A549 (cell line): ENCODE measurements around the gene MAGI1. TPM values are rescaled to one million over a fixed set of nuclear protein-coding genes. Genes with fewer than 3 reads are reported as not detected.
A peak's percentile ranks its signal among the peaks of the same experiment; 100 is the strongest.

ENCODE experiments used
- ATAC-seq, 2 experiments: fragments of 200-7000 bp in 1 of 2; fragments of >200 bp in 1 of 2; cut with Nextera tagmentation in 1 of 2; cut with Tn5 transposase in 1 of 2; 3 replicates each; pipeline versions ENCODE4 v1.8.0 to v1.9.1; 2018 to 2020; ENCODE audit warnings: mild to moderate bottlenecking in 1 of 2, moderate library complexity in 1 of 2
- CTCF ChIA-PET: fragments of 300-600 bp; sonication (Branson Sonifier 250); formaldehyde crosslinking; extraction: SDS; loops from one replicate; lab custom pipeline; 2021; ENCODE audit warnings: antibody characterized with exemption, inconsistent platforms; lab: Yijun Ruan, JAX
- POLR2A ChIA-PET: fragments of 350-600 bp; formaldehyde crosslinking; extraction: SDS; loops from one replicate; lab custom pipeline; 2021; ENCODE audit warnings: antibody characterized with exemption, inconsistent platforms; lab: Yijun Ruan, JAX
- DNase-seq, 2 experiments: peaks; one replicate each; pipeline versions ENCODE4 v3.0.0 to v3.0.0-alpha.2; 2011 to 2016; ENCODE audit warnings: low read depth in 1 of 2, low spot score in 1 of 2
- FAIRE-seq: peaks from 2 replicates; lab custom pipeline; 2011; peaks lifted over from hg19 to GRCh38; lab: Jason Lieb, UNC
- H3K27ac ChIP-seq, 2 experiments: fragments of >200 bp; sonication (Bioruptor Twin); formaldehyde crosslinking; 3 replicates each; pipeline ENCODE4 v1.5.1; 2016 to 2017
- H3K4me1 ChIP-seq: fragments of >200 bp; sonication (Bioruptor Twin); formaldehyde crosslinking; 3 replicates; pipeline ENCODE4 v1.6.1; 2016
- H3K4me2 ChIP-seq: fragments of >200 bp; sonication (Bioruptor Twin); formaldehyde crosslinking; 3 replicates; pipeline ENCODE4 v1.6.1; 2016
- H3K4me3 ChIP-seq: fragments of >200 bp; sonication (Bioruptor Twin); formaldehyde crosslinking; 3 replicates; pipeline ENCODE4 v1.5.1; 2016
- H3K9me3 ChIP-seq: fragments of >200 bp; sonication (Bioruptor Twin); formaldehyde crosslinking; 3 replicates; pipeline ENCODE4 v1.6.1; 2016
- BHLHE40 ChIP-seq: IDR thresholded peaks from 2 replicates; pipeline ENCODE4 v1.6.1; 2012; ENCODE audit warnings: low read depth, low read length, inconsistent platforms
- CEBPB ChIP-seq, 2 experiments: fragments of >200 bp in 1 of 2; sonication (Bioruptor Twin) in 1 of 2; formaldehyde crosslinking in 1 of 2; IDR thresholded peaks; 2 replicates each; pipeline ENCODE4 v1.6.1; 2012 to 2016
- CHD2 ChIP-seq: fragments of 150-350 bp; IDR thresholded peaks from 2 replicates; pipeline ENCODE4 v1.6.1; 2014; ENCODE audit warnings: low read length; ENCODE audit not compliant: partially characterized antibody
- ESRRA ChIP-seq: fragments of 150-350 bp; IDR thresholded peaks from 2 replicates; pipeline ENCODE4 v1.6.1; 2014; ENCODE audit warnings: mild to moderate bottlenecking, low read length, borderline replicate concordance
- HOXA7 ChIP-seq: fragments of 250-450 bp; sonication (Bioruptor Pico); IDR thresholded peaks from 2 replicates; pipeline ENCODE4 v1.5.0; 2020; ENCODE audit warnings: mild to moderate bottlenecking, moderate library complexity
- JUN ChIP-seq, 2 experiments: fragments of >200 bp; sonication (Bioruptor Twin); formaldehyde crosslinking; IDR thresholded peaks; 2 replicates in 1 of 2; 3 replicates in 1 of 2; pipeline ENCODE4 v1.6.1; 2016 to 2017
- KDM1A ChIP-seq: fragments of 200-600 bp; sonication (generic); IDR thresholded peaks from 2 replicates; pipeline ENCODE4 v1.6.1; 2016; ENCODE audit warnings: low read depth, mild to moderate bottlenecking
- NPAS2 ChIP-seq: fragments of 250-450 bp; sonication (Bioruptor Pico); IDR thresholded peaks from 2 replicates; pipeline ENCODE4 v1.8.0; 2022; ENCODE audit warnings: mild to moderate bottlenecking, moderate library complexity, borderline replicate concordance
- NR3C1 ChIP-seq: fragments of >200 bp; sonication (Bioruptor Twin); formaldehyde crosslinking; IDR thresholded peaks from 3 replicates; pipeline ENCODE4 v1.6.1; 2017
- PHF8 ChIP-seq: fragments of 200-600 bp; sonication (generic); IDR thresholded peaks from 2 replicates; pipeline ENCODE4 v1.6.1; 2016; ENCODE audit warnings: low read depth, mild to moderate bottlenecking, antibody characterized with exemption, moderate library complexity, borderline replicate concordance
- RAD21 ChIP-seq, 2 experiments: fragments of >200 bp in 1 of 2; sonication (Bioruptor Twin) in 1 of 2; formaldehyde crosslinking in 1 of 2; IDR thresholded peaks in 1 of 2; conservative IDR thresholded peaks in 1 of 2; 2 replicates in 1 of 2; 3 replicates in 1 of 2; pipeline ENCODE4 v1.6.1; 2012 to 2018; ENCODE audit warnings: inconsistent platforms in 1 of 2
- RCOR1 ChIP-seq: fragments of 150-350 bp; IDR thresholded peaks from 2 replicates; pipeline ENCODE4 v1.6.1; 2014; ENCODE audit warnings: antibody characterized with exemption, low read length, low read depth
- RNF2 ChIP-seq: fragments of 200-600 bp; sonication (generic); IDR thresholded peaks from 2 replicates; pipeline ENCODE4 v1.6.1; 2016; ENCODE audit warnings: low read depth, mild to moderate bottlenecking, antibody characterized with exemption, moderate library complexity, borderline replicate concordance
- SMC3 ChIP-seq: fragments of >200 bp; sonication (Bioruptor Twin); formaldehyde crosslinking; IDR thresholded peaks from 3 replicates; pipeline ENCODE4 v1.6.1; 2018; ENCODE audit warnings: inconsistent platforms
- ZSCAN20 ChIP-seq: fragments of 250-450 bp; sonication (Bioruptor Pico); IDR thresholded peaks from 2 replicates; pipeline ENCODE4 v1.8.0; 2022; ENCODE audit warnings: mild to moderate bottlenecking, moderate library complexity
- WGBS: methylation state at CpG from one replicate; pipeline ENCODE4 v1.1.6; 2017; ENCODE audit errors: missing lambda C conversion rate; 5-methylcytosine and 5-hydroxymethylcytosine counted together
- polyA plus RNA-seq, 4 experiments: library from polyadenylated mRNA; depleted of rRNA in 3 of 4; stranded (reverse); fragments of >200 nt; fragmentation: RNase III in 1 of 4; extraction: RNeasy Plus Mini Kit Qiagen cat#74134 plus additional on column Dnase treatment in 1 of 4; gene quantifications; 2 replicates in 3 of 4; 3 replicates in 1 of 4; pipeline ENCODE4 v1.2.3, GENCODE V29; 2011 to 2017
- TF ChIP-seq, protein P1 (sequence below): IDR thresholded peaks from 2 replicates; pipeline ENCODE4 v1.6.1; 2012
- TF ChIP-seq, protein P2 (sequence below): fragments of 250-450 bp; sonication (Bioruptor Pico); IDR thresholded peaks from 2 replicates; pipeline ENCODE4 v1.5.0; 2020; ENCODE audit warnings: low read depth, mild to moderate bottlenecking, moderate library complexity
- TF ChIP-seq, protein P3 (sequence below): IDR thresholded peaks from 2 replicates; pipeline ENCODE4 v1.6.1; 2012
- TF ChIP-seq, protein P4 (sequence below): fragments of >200 bp; sonication (Bioruptor Twin); formaldehyde crosslinking; IDR thresholded peaks from 3 replicates; pipeline ENCODE4 v1.5.1; 2016

MAGI1 gene
- polyA plus RNA-seq, 2 of the 4 experiments (the other 2 are of a cell fraction), result 4.7 to 6.6 TPM

DNA sequence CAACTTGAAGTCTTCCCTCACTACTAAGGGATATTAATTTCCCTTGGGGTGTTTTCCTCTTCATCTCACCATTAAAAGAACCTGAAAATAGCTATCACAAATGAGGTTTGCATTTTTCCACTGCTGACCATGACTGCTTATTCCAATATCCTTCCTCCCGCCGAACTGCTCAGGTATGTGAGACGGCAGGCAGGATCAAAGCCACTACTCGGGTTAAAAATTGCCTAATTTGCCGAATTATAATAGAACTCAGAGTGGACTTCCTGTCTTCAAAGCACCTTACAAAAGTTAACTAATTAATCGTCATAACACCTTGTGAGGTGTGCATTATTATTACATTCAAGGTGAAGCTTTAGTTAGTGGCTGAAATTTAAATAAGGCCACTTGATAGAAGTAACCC, 695.7 kb downstream of the MAGI1 start:
- FAIRE-seq (no peak), ATAC-seq (no peak), DNase-seq (no peak)
- ChIA-PET POLR2A (no interaction called here), CTCF (interaction anchor here (1.2 to 1.3 kb wide), 2 partner anchors 21 to 22 kb away, joined by 3 to 6 read pairs; no protein-coding TSS in a partner anchor)
- 82% methylated on average over 6 of the region's 6 CpGs for WGBS
- Histone ChIP-seq H3K9me3 (no peaks in the 10 kb centered on the region), H3K4me1 (no peaks in the 10 kb centered on the region), H3K4me3 (no peak overlapping the region), H3K4me2 (no peak overlapping the region), H3K27ac (no peak overlapping the region)
- no peak for TF ChIP-seq SMC3
- no peak for TF ChIP-seq RNF2
- TF ChIP-seq, protein P1, sequence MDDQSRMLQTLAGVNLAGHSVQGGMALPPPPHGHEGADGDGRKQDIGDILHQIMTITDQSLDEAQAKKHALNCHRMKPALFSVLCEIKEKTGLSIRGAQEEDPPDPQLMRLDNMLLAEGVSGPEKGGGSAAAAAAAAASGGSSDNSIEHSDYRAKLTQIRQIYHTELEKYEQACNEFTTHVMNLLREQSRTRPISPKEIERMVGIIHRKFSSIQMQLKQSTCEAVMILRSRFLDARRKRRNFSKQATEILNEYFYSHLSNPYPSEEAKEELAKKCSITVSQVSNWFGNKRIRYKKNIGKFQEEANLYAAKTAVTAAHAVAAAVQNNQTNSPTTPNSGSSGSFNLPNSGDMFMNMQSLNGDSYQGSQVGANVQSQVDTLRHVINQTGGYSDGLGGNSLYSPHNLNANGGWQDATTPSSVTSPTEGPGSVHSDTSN, result no peak
- no peak for TF ChIP-seq NPAS2 (CRISPR knock-in tag)
- no peak for TF ChIP-seq KDM1A
- TF ChIP-seq, protein P2, sequence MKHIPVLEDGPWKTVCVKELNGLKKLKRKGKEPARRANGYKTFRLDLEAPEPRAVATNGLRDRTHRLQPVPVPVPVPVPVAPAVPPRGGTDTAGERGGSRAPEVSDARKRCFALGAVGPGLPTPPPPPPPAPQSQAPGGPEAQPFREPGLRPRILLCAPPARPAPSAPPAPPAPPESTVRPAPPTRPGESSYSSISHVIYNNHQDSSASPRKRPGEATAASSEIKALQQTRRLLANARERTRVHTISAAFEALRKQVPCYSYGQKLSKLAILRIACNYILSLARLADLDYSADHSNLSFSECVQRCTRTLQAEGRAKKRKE (CRISPR knock-in tag), result no peak
- no peak for TF ChIP-seq NR3C1
- TF ChIP-seq PHF8, result no peak
- no peak for TF ChIP-seq RCOR1
- no peak for TF ChIP-seq HOXA7 (CRISPR knock-in tag)
- no peak for TF ChIP-seq CEBPB (IDR thresholded peaks at IDR 0.05)
- TF ChIP-seq, protein P3, sequence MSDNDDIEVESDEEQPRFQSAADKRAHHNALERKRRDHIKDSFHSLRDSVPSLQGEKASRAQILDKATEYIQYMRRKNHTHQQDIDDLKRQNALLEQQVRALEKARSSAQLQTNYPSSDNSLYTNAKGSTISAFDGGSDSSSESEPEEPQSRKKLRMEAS, result no peak
- TF ChIP-seq BHLHE40, result no peak
- no peak for TF ChIP-seq CHD2

DNA sequence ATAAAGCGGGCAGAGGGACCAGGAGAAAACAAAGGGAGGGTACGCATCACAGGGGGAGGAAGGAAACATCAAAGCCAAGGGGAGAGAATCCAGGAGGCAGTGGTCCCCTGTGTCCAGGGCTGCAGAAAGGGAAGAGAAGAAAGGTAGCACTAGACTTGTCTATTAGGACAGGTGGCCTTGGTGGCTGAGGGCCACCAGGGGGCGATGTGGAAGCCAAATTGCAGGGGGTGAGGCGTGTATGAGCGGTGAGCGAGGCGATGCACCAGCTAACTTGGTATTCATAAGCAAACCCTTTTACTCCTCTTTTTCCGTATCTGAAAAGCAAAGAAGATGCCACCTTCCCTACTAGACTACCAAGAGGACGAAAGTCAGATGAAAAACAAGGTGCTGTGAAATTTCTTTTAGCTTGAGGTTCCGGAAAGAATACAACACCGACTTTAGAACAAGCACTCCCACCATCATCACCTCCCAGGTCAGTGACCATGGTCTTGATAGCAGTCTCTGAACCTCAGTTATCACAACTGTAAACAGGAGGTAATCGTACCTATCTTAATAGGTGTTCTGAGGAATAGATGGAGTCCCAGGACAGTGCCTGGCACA, 696.5 kb downstream of the MAGI1 start:
- Histone ChIP-seq H3K4me3 (no peak overlapping the region), H3K27ac (no peak overlapping the region), H3K4me2 (no peak overlapping the region), H3K9me3 (no peaks in the 10 kb centered on the region), H3K4me1 (no peaks in the 10 kb centered on the region)
- TF ChIP-seq JUN (IDR thresholded peaks at IDR 0.05) (no peak), ZSCAN20 (CRISPR knock-in tag) (no peak), ESRRA (no peak), SMC3 (peak; percentile 60), RAD21 (conservative IDR thresholded peaks at IDR 0.05 in 1 of 2, IDR thresholded peaks at IDR 0.05 in 1 of 2) (peak; percentile 47 to 51; a peak in 4 of 5 replicates)
- TF ChIP-seq, protein P4, sequence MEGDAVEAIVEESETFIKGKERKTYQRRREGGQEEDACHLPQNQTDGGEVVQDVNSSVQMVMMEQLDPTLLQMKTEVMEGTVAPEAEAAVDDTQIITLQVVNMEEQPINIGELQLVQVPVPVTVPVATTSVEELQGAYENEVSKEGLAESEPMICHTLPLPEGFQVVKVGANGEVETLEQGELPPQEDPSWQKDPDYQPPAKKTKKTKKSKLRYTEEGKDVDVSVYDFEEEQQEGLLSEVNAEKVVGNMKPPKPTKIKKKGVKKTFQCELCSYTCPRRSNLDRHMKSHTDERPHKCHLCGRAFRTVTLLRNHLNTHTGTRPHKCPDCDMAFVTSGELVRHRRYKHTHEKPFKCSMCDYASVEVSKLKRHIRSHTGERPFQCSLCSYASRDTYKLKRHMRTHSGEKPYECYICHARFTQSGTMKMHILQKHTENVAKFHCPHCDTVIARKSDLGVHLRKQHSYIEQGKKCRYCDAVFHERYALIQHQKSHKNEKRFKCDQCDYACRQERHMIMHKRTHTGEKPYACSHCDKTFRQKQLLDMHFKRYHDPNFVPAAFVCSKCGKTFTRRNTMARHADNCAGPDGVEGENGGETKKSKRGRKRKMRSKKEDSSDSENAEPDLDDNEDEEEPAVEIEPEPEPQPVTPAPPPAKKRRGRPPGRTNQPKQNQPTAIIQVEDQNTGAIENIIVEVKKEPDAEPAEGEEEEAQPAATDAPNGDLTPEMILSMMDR, result peak; percentile 57
- TF ChIP-seq, protein P3, result no peak
- 21% methylated on average over 12 of the region's 12 CpGs for WGBS
- ATAC-seq, result peak; percentile 90 to 96
- POLR2A ChIA-PET, result no interaction called here
- FAIRE-seq, result no peak
- CTCF ChIA-PET, result interaction anchor here (1.2 to 2.0 kb wide), 4 partner anchors 9 to 390 kb away, joined by 3 to 6 read pairs (median 5); no protein-coding TSS in a partner anchor
- DNase-seq, result peak; percentile 20 to 56
